HEK293 (cell line): Measurements from ENCODE around the gene NLRX1.
"Not testable (repeated sequence)": the region's sequence is repeated elsewhere in the genome, so short reads cannot be mapped to it uniquely, and the experiment has no call there.

Experiments
- CTCF ChIA-PET: fragments of 350-600 bp; formaldehyde crosslinking; extraction: SDS; loops from one replicate; lab custom pipeline; 2021; ENCODE audit warnings: antibody characterized with exemption; lab: Yijun Ruan, JAX
- POLR2A ChIA-PET: fragments of 300-600 bp; formaldehyde crosslinking; extraction: SDS; loops from one replicate; lab custom pipeline; 2020; ENCODE audit warnings: antibody characterized with exemption, inconsistent platforms; lab: Yijun Ruan, JAX
- H3K27ac ChIP-seq: fragments of 200-500 bp; sonication (Bioruptor generic); 2 replicates; pipeline ENCODE4 v1.5.1; 2014; ENCODE audit warnings: low read depth, low read length, control low read depth, inconsistent platforms; ENCODE audit errors: extremely low read depth
- H3K36me3 ChIP-seq, 2 experiments: fragments of 200-500 bp in 1 of 2; sonication (Bioruptor generic) in 1 of 2; 1 replicate in 1 of 2; 2 replicates in 1 of 2; pipeline ENCODE4 v1.5.1; 2014 to 2017; ENCODE audit warnings: inconsistent platforms in 2 of 2, low read length in 2 of 2; ENCODE audit not compliant: control insufficient read depth in 2 of 2, insufficient read depth in 1 of 2
- H3K4me1 ChIP-seq: fragments of 200-500 bp; sonication (Bioruptor generic); 2 replicates; pipeline ENCODE4 v1.5.1; 2014; ENCODE audit warnings: mild to moderate bottlenecking, low read length, inconsistent platforms; ENCODE audit not compliant: control insufficient read depth, insufficient read depth
- H3K4me3 ChIP-seq: 2 replicates; pipeline ENCODE4 v1.5.1; 2011; ENCODE audit warnings: low read depth, mild to moderate bottlenecking, control low read depth, low read length, moderate library complexity
- H3K9me3 ChIP-seq: fragments of 200-500 bp; sonication (Bioruptor generic); 2 replicates; pipeline ENCODE4 v1.5.1; 2014; ENCODE audit warnings: low read depth, low read length, inconsistent platforms; ENCODE audit not compliant: control insufficient read depth, insufficient read depth
- PRDM1 ChIP-seq: fragments of 450-650 bp; formaldehyde crosslinking; IDR thresholded peaks from 2 replicates; pipeline ENCODE4; 2016; ENCODE audit warnings: missing biosample characterization, missing genetic modification characterization
- PRDM10 ChIP-seq: fragments of 450-650 bp; formaldehyde crosslinking; IDR thresholded peaks from 2 replicates; pipeline ENCODE4 v1.5.1; 2016; ENCODE audit warnings: missing biosample characterization, missing genetic modification characterization
- SP7 ChIP-seq: fragments of 450-650 bp; formaldehyde crosslinking; IDR thresholded peaks from 2 replicates; pipeline ENCODE4 v1.5.1; 2016; ENCODE audit warnings: missing biosample characterization, missing genetic modification characterization
- TCF7L2 ChIP-seq: IDR thresholded peaks from 2 replicates; pipeline ENCODE4 v1.6.1; 2011; ENCODE audit warnings: low read depth, mild to moderate bottlenecking, inconsistent platforms, low read length, moderate library complexity, borderline replicate concordance
- WT1 ChIP-seq: fragments of 450-650 bp; formaldehyde crosslinking; IDR thresholded peaks from 2 replicates; pipeline ENCODE4 v1.5.1; 2016; ENCODE audit warnings: missing biosample characterization, missing genetic modification characterization
- ZNF121 ChIP-seq: fragments of 450-650 bp; formaldehyde crosslinking; IDR thresholded peaks from 2 replicates; pipeline ENCODE4 v1.5.1; 2016; ENCODE audit warnings: missing biosample characterization, missing genetic modification characterization
- ZNF133 ChIP-seq: fragments of 450-650 bp; formaldehyde crosslinking; IDR thresholded peaks from 2 replicates; pipeline ENCODE4 v1.5.1; 2016; ENCODE audit warnings: missing biosample characterization, missing genetic modification characterization
- ZNF169 ChIP-seq: fragments of 450-650 bp; formaldehyde crosslinking; IDR thresholded peaks from 2 replicates; pipeline ENCODE4 v1.5.1; 2016; ENCODE audit warnings: missing biosample characterization, missing genetic modification characterization
- ZNF19 ChIP-seq: fragments of 450-650 bp; formaldehyde crosslinking; IDR thresholded peaks from 2 replicates; pipeline ENCODE4; 2016; ENCODE audit warnings: missing biosample characterization, missing genetic modification characterization, low read depth
- ZNF488 ChIP-seq: fragments of 450-650 bp; formaldehyde crosslinking; IDR thresholded peaks from 2 replicates; pipeline ENCODE4 v1.5.1; 2016; ENCODE audit warnings: missing biosample characterization, missing genetic modification characterization
- ZNF529 ChIP-seq: fragments of 450-650 bp; formaldehyde crosslinking; IDR thresholded peaks from 2 replicates; pipeline ENCODE4 v1.5.1; 2017; ENCODE audit warnings: missing genetic modification characterization, missing biosample characterization; ENCODE audit not compliant: insufficient replicate concordance
- ZNF571 ChIP-seq: fragments of 450-650 bp; formaldehyde crosslinking; IDR thresholded peaks from 2 replicates; pipeline ENCODE4 v1.5.0; 2017; ENCODE audit warnings: missing biosample characterization, missing genetic modification characterization
- ZNF670 ChIP-seq: fragments of 450-650 bp; formaldehyde crosslinking; IDR thresholded peaks from 2 replicates; pipeline ENCODE4 v1.5.1; 2016; ENCODE audit warnings: missing biosample characterization, missing genetic modification characterization, low read depth
- ZNF677 ChIP-seq: fragments of 450-650 bp; IDR thresholded peaks from 2 replicates; pipeline ENCODE4 v1.5.0; 2018; ENCODE audit warnings: missing biosample characterization, mild to moderate bottlenecking, missing genetic modification characterization, moderate library complexity
- ZNF747 ChIP-seq: fragments of 450-650 bp; formaldehyde crosslinking; IDR thresholded peaks from 2 replicates; pipeline ENCODE4 v1.5.1; 2016; ENCODE audit warnings: missing biosample characterization, missing genetic modification characterization
- ZNF837 ChIP-seq: fragments of 450-650 bp; formaldehyde crosslinking; IDR thresholded peaks from 2 replicates; pipeline ENCODE4 v1.5.1; 2016; ENCODE audit warnings: missing biosample characterization, missing genetic modification characterization
- ZSCAN16 ChIP-seq: fragments of 450-650 bp; formaldehyde crosslinking; IDR thresholded peaks from 2 replicates; pipeline ENCODE4 v1.5.1; 2016; ENCODE audit warnings: missing biosample characterization, missing genetic modification characterization
- ZSCAN4 ChIP-seq: fragments of 450-650 bp; formaldehyde crosslinking; IDR thresholded peaks from 2 replicates; pipeline ENCODE4 v1.5.1; 2017; ENCODE audit warnings: missing biosample characterization, missing genetic modification characterization

NLRX1 gene

GRCh38 chr11:119223856-119224255 is 55.3 kb downstream of the NLRX1 start (continued):
- TF ChIP-seq TCF7L2 (no peak), ZNF121 (tag by site-specific recombination) (no peak), ZNF488 (no peak)

- POLR2A ChIA-PET, result interaction anchor here (0.7 kb wide), 1 partner anchor 202 kb away, joined by 4 read pairs; no protein-coding TSS in a partner anchor
- not testable (repeated sequence) for H3K27ac ChIP-seq, H3K4me1 ChIP-seq, H3K4me3 ChIP-seq, H3K9me3 ChIP-seq, H3K36me3 ChIP-seq
- CTCF ChIA-PET, result interaction anchor here (0.7 to 1.4 kb wide), 2 partner anchors 22 to 51 kb away, joined by 4 to 6 read pairs; partner anchors contain the start of gene CBL
Observed at GRCh38 chr11:119228535-119229287, 60.2 kb downstream of the NLRX1 start.

- ChIA-PET POLR2A (interaction anchor here (0.7 kb wide), 1 partner anchor 202 kb away, joined by 4 read pairs; no protein-coding TSS in a partner anchor), CTCF (interaction anchor here (0.6 to 1.4 kb wide), 3 partner anchors 23 to 50 kb away, joined by 4 to 6 read pairs (median 5); partner anchors contain the start of gene CBL)
- no peak for TF ChIP-seq ZNF670 (tag by site-specific recombination)
- no peak for TF ChIP-seq ZNF837 (tag by site-specific recombination)
- TF ChIP-seq ZNF529, result no peak
- TF ChIP-seq ZNF19, result no peak
- no peak for TF ChIP-seq ZNF169
- TF ChIP-seq SP7 (tag by site-specific recombination), result no peak
- TF ChIP-seq ZNF747, result no peak
- no peak for TF ChIP-seq PRDM1 (tag by site-specific recombination)
- TF ChIP-seq PRDM10 (tag by site-specific recombination), result no peak
- TF ChIP-seq ZSCAN16 (tag by site-specific recombination), result no peak
- no peak for TF ChIP-seq ZNF677 (tag by site-specific recombination)
- TF ChIP-seq ZNF571, result no peak
- no peak for TF ChIP-seq WT1 (tag by site-specific recombination)
- no peak for TF ChIP-seq ZNF133 (tag by site-specific recombination)
- no peak for TF ChIP-seq ZSCAN4 (tag by site-specific recombination)
- no peak overlapping the region for H3K27ac ChIP-seq
- peaks cover 3 to 6% of the 10 kb centered on the region in 2 experiments; a peak in 1 of 3 replicates for H3K36me3 ChIP-seq
- H3K4me3 ChIP-seq, result no peak overlapping the region
- H3K4me1 ChIP-seq, result no peaks in the 10 kb centered on the region
- no peaks in the 10 kb centered on the region for H3K9me3 ChIP-seq
Observed at GRCh38 chr11:119229288-119229672, 60.8 kb downstream of the NLRX1 start.
